ENCODE measurements around the gene NEURL3.

GRCh38 chr2:96468904-96469303 lies 36.3 kb downstream of the NEURL3 start:
- no peak for TF ChIP-seq SIN3A (conservative IDR thresholded peaks at IDR 0.05 in 1 of 2, IDR thresholded peaks at IDR 0.05 in 1 of 2; ENCODE audit: low read depth in 1 of 2, low read length in 2 of 2)
- TF ChIP-seq CTCF (IDR thresholded peaks at IDR 0.05; ENCODE audit: control extremely low read depth in 1 of 3, insufficient read depth in 1 of 3, low read depth in 1 of 3, low read length in 3 of 3), result no peak
- TF ChIP-seq SP1 (IDR thresholded peaks at IDR 0.05; ENCODE audit: low read depth, low read length), result no peak
- TF ChIP-seq EZH2 (IDR thresholded peaks at IDR 0.05; ENCODE audit: low read depth, low read length, severe bottlenecking), result no peak
- no peak for TF ChIP-seq CBX5 (IDR thresholded peaks at IDR 0.05; ENCODE audit: low read depth, low read length)
- TF ChIP-seq RNF2 (IDR thresholded peaks at IDR 0.05; ENCODE audit: borderline replicate concordance, low read depth, low read length, missing control alignments, poor library complexity, severe bottlenecking), result no peak
- no peak for TF ChIP-seq MAX (IDR thresholded peaks at IDR 0.05)

Measured in H1 (cell line).